GM12878 (cell line): ENCODE results near the gene SOX14.

Experiments
- CEBPZ ChIP-seq: fragments of 150-350 bp; IDR thresholded peaks from 2 replicates; pipeline ENCODE4 v1.6.1; 2016; ENCODE audit warnings: low read depth, low read length
- CREB1 ChIP-seq: IDR thresholded peaks from 2 replicates; pipeline ENCODE4 v1.6.1; 2012; ENCODE audit warnings: low read depth, mild to moderate bottlenecking, inconsistent platforms
- CTCF ChIP-seq, 3 experiments: IDR thresholded peaks in 2 of 3; conservative IDR thresholded peaks in 1 of 3; 2 replicates each; pipeline ENCODE4 v1.5.1; 2011; ENCODE audit warnings: low read depth in 3 of 3, low read length in 3 of 3, mild to moderate bottlenecking in 3 of 3, control low read depth in 2 of 3, moderate library complexity in 2 of 3, inconsistent platforms in 1 of 3, mixed read lengths in 1 of 3; ENCODE audit not compliant: control insufficient read depth in 2 of 3, insufficient read depth in 1 of 3; ENCODE audit errors: extremely low read depth in 1 of 3
- JUNB ChIP-seq: IDR thresholded peaks from 2 replicates; pipeline ENCODE4 v1.6.1; 2016; ENCODE audit warnings: antibody characterized with exemption, mild to moderate bottlenecking
- POLR2AphosphoS2 ChIP-seq: IDR thresholded peaks from 2 replicates; pipeline ENCODE4 v1.6.1; 2011; ENCODE audit warnings: low read depth, mild to moderate bottlenecking, low read length, improper control_type of control experiment, moderate library complexity
- REST ChIP-seq: IDR thresholded peaks from 2 replicates; pipeline ENCODE4 v1.6.1; 2012; ENCODE audit warnings: mild to moderate bottlenecking, low read depth, low read length
- SMC3 ChIP-seq: IDR thresholded peaks from 2 replicates; pipeline ENCODE4 v1.6.1; 2011; ENCODE audit warnings: low read length, improper control_type of control experiment, borderline replicate concordance
- SP1 ChIP-seq: IDR thresholded peaks from one replicate; pipeline ENCODE4 v1.6.1; 2011; ENCODE audit warnings: low read depth, low read length
- TBL1XR1 ChIP-seq: IDR thresholded peaks from 2 replicates; pipeline ENCODE4 v1.6.1; 2012; ENCODE audit warnings: low read depth, low read length, improper control_type of control experiment
- TCF12 ChIP-seq: IDR thresholded peaks from 2 replicates; pipeline ENCODE4 v1.6.1; 2011; ENCODE audit warnings: low read depth, mild to moderate bottlenecking, low read length
- YY1 ChIP-seq: IDR thresholded peaks from 2 replicates; pipeline ENCODE4 v1.6.1; 2011; ENCODE audit warnings: low read depth, mild to moderate bottlenecking, low read length
- ZNF687 ChIP-seq: fragments of 450-650 bp; IDR thresholded peaks from 2 replicates; pipeline ENCODE4 v1.6.1; 2017; ENCODE audit warnings: mild to moderate bottlenecking, moderate library complexity

GRCh38 chr3:137770835-137771399 is 6.8 kb downstream of the SOX14 start:
- no peak for TF ChIP-seq CEBPZ
- no peak for TF ChIP-seq REST
- TF ChIP-seq CTCF (IDR thresholded peaks at IDR 0.05 in 2 of 3, conservative IDR thresholded peaks at IDR 0.05 in 1 of 3; ENCODE audit: control insufficient read depth in 2 of 3, extremely low read depth in 1 of 3, insufficient read depth in 1 of 3, low read depth in 3 of 3, low read length in 3 of 3), result no peak
- no peak for TF ChIP-seq SMC3
- no peak for TF ChIP-seq TBL1XR1
- no peak for TF ChIP-seq CREB1
- no peak for TF ChIP-seq YY1
- TF ChIP-seq JUNB, result no peak
- TF ChIP-seq SP1, result no peak
- TF ChIP-seq POLR2AphosphoS2, result no peak
- no peak for TF ChIP-seq TCF12
- TF ChIP-seq ZNF687, result no peak
